Glutamatergic neuron (in vitro differentiated cells): ENCODE data around the gene SH2D2A. TPM values are rescaled to one million over a fixed set of nuclear protein-coding genes. Genes with fewer than 3 reads are reported as not detected.
"Not testable (repeated sequence)": the region's sequence is repeated elsewhere in the genome, so short reads cannot be mapped to it uniquely, and the experiment has no call there.

Experiments
- DNase-seq: peaks from one replicate; pipeline ENCODE4 v3.0.0; 2022
- H3K27ac Mint-ChIP-seq: one replicate; pipeline ENCODE4 v1.8.0; 2020; ENCODE audit warnings: mild to moderate bottlenecking, mixed read lengths, inconsistent platforms; ENCODE audit not compliant: unreplicated experiment
- H3K27me3 Mint-ChIP-seq: one replicate; pipeline ENCODE4 v1.8.0; 2020; ENCODE audit warnings: mild to moderate bottlenecking, moderate library complexity, mixed read lengths, inconsistent platforms; ENCODE audit not compliant: unreplicated experiment
- H3K36me3 Mint-ChIP-seq: one replicate; pipeline ENCODE4 v1.8.0; 2020; ENCODE audit warnings: mild to moderate bottlenecking, mixed read lengths, inconsistent platforms; ENCODE audit not compliant: unreplicated experiment
- H3K4me1 Mint-ChIP-seq: one replicate; pipeline ENCODE4 v1.8.0; 2020; ENCODE audit warnings: mild to moderate bottlenecking, low read depth, mixed read lengths, inconsistent platforms; ENCODE audit not compliant: unreplicated experiment
- H3K4me3 Mint-ChIP-seq: one replicate; pipeline ENCODE4 v1.8.0; 2020; ENCODE audit warnings: mild to moderate bottlenecking, mixed read lengths, inconsistent platforms; ENCODE audit not compliant: unreplicated experiment
- H3K9me3 Mint-ChIP-seq: one replicate; pipeline ENCODE4 v1.8.0; 2020; ENCODE audit warnings: mild to moderate bottlenecking, moderate library complexity, mixed read lengths, inconsistent platforms; ENCODE audit not compliant: unreplicated experiment
- CTCF ChIP-seq: fragments of 200-600 bp; sonication (generic); IDR thresholded peaks from one replicate; pipeline ENCODE4 v1.5.0; 2021; ENCODE audit not compliant: partially characterized antibody, unreplicated experiment
- total RNA-seq: library from RNA; stranded (reverse); fragmentation: NEBNext Ultra II Directional; extraction: Animal tissue kit (Norgen Biotek cat#: 25700); gene quantifications from one replicate; pipeline ENCODE4 v1.2.1, GENCODE V29; 2021; ENCODE audit not compliant: unreplicated experiment

Gene SH2D2A
- total RNA-seq, 1 donor from 2014 or later = 0.86 TPM

DNA sequence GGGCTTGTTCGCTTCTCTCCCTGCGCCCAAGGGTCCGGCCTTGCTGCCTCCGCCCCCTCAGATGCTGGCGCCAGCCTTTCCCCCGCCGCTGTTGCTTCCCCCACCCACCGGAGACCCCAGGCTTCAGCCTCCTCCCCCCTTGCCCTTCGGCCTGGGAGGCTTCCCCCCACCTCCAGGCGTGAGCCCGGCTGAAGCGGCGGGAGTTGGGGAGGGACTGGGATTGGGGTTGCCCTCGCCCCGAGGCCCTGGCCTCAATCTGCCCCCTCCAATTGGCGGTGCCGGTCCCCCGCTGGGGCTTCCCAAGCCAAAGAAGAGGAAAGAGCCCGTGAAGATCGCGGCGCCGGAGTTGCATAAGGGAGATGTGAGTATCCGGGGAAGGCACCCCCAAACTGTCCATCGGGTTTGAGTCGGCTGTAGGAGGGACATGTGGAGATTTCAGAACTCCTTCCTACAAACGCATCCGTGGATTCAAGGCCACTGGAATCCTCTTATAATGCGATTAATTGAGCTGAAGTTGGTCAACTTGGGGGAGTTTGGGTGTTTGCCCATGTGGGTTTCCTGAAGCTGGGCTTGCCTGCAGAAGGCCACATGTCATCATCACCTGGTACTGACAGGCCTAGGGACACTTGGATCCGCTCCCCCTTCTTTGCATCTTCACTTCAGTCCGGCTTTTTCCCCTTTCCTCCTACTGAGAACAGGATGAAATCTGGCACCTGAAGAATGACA is 48.6 kb downstream of the SH2D2A start:
- H3K27me3 Mint-ChIP-seq = peaks cover 6% of the 10 kb centered on the region
- no peaks in the 10 kb centered on the region for H3K36me3 Mint-ChIP-seq
- H3K4me3 Mint-ChIP-seq = no peak overlapping the region
- TF ChIP-seq CTCF = no peak
- H3K9me3 Mint-ChIP-seq = peaks cover 7% of the 10 kb centered on the region
- H3K4me1 Mint-ChIP-seq = peaks cover 29% of the 10 kb centered on the region
- DNase-seq = peak; percentile 34
- H3K27ac Mint-ChIP-seq = peak overlapping the region; percentile 82

DNA sequence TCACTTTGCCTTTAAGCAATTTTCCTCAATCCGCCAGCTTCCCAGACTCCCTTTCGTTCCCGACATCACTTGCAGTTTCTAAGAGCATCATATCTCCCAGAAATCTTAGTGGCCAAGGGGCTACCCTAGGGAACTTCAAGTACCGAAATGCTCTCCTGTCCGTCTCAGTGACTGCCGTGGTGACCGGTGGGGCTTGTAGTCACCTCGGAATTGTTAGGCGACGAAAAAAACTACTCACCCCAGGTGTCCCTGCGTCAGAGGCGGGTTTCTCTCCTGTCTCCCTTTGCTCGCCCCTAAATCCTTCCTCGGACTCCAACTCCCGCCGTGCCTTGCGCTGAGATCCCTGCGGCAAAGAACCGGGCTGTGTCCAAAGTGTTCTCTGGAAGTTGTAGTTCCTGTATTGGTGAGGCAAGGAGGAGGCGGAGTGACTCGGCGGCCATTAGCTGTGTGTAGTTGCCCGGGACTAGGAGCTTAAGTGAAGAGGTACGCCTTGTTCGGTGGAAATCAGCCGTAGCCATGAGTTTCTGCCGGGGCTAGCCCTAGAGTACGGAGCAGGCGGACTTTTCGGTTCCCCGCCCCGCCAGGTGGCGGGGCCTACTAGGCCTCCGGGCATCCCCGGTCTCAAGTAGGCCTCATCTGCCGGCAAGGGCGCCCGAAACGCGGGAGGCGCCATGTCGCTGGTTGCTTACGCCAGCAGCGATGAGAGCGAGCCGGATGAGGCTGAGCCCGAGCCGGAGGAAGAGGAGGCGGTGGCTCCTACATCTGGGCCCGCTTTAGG is 49.4 kb downstream of the SH2D2A start, which contains the start of gene PRCC:
Gene PRCC (plus strand): TSS at position 435 of the 778 bp plus-strand sequence. CDS start 237 bp downstream, at position 672.
- Mint-ChIP-seq H3K36me3 (no peaks in the 10 kb centered on the region), H3K27ac (peak within 1 kb of the TSS; percentile 82), H3K4me3 (no peak within 1 kb of the TSS), H3K4me1 (peaks cover 21% of the 10 kb centered on the region), H3K27me3 (peaks cover 6% of the 10 kb centered on the region), H3K9me3 (peaks cover 4% of the 10 kb centered on the region)
- peak; percentile 94 for DNase-seq
- no peak for TF ChIP-seq CTCF

DNA sequence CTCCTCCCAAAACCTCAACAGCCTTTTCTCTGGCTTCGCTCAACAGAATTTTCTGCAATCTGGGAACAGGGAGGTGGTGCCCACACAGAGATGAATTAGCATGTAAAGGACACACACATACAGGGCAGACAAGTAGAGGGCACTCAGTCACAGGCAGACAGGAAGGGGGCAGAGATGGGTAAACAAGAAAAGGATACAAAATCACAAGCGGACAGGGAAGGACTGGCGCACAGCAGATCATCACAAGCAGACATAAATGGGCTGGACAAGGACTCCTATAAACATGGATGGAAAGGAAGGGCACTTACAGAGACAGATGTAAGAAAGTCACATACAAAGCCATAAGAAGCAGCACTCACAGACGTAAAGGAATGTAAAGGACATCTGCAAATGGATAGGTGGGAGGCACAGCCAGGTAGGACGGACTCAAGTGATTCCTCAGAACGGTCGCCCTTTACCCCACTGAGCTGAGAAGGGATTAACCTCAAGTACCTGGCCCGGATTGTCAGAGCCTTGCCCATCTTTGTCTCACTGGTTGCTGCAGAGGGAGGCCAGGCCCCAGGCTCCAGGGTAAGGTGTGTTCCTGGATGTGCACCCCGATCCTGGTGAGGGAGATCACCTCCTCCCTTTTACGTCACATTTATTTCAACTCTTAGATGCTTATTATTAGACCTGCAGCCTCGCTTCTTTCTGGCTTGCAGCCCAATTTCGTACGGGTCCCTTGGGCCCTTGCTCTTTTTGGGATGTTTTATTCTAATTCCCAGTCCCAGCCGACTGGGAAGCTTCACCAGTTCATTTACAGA is 50.1 kb downstream of the SH2D2A start:
- Mint-ChIP-seq H3K27ac (no peak overlapping the region), H3K4me3 (no peak overlapping the region), H3K36me3 (no peaks in the 10 kb centered on the region), H3K27me3 (peaks cover 6% of the 10 kb centered on the region), H3K9me3 (peaks cover 4% of the 10 kb centered on the region), H3K4me1 (peaks cover 19% of the 10 kb centered on the region)
- TF ChIP-seq CTCF = no peak
- no peak for DNase-seq

DNA sequence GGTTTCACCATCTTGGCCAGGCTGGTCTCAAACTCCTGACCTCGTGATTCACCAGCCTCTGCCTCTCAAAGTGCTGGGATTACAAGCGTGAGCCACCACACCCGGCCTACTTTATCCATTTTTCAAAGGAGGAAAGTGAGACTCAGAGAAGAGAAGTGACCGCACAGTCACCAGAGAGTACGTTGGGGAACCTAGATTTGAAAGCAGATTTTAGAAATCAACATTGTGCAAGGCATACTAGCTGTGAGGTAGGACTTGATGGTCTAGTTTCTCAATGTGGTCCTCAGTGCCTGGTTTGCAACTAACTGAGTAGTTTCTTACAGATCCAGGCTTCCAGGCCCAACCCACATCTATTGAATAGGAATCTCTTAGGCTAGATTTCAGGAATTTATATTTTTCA is 51.0 kb downstream of the SH2D2A start:
- DNase-seq = no peak
- no peak overlapping the region for H3K4me3 Mint-ChIP-seq
- H3K4me1 Mint-ChIP-seq = peaks cover 15% of the 10 kb centered on the region

GRCh38 chr1:156765136-156765535 is 51.5 kb downstream of the SH2D2A start:
- not testable (repeated sequence) for H3K27me3 Mint-ChIP-seq, DNase-seq, H3K9me3 Mint-ChIP-seq, H3K36me3 Mint-ChIP-seq, H3K27ac Mint-ChIP-seq, H3K4me3 Mint-ChIP-seq
- H3K4me1 Mint-ChIP-seq = peaks cover 19% of the 10 kb centered on the region

More for the DNA sequence above, 51.0 kb downstream of the SH2D2A start:
- no peak for TF ChIP-seq CTCF
- H3K36me3 Mint-ChIP-seq = no peaks in the 10 kb centered on the region
- no peak overlapping the region for H3K27ac Mint-ChIP-seq
- H3K9me3 Mint-ChIP-seq = no peaks in the 10 kb centered on the region
- H3K27me3 Mint-ChIP-seq = peaks cover 6% of the 10 kb centered on the region
